GM12891 (cell line): ENCODE results near the gene AXDND1.

Source experiments
- PAX5 ChIP-seq: IDR thresholded peaks from 2 replicates; pipeline ENCODE4 v1.6.1; 2011; ENCODE audit warnings: low read length, moderate library complexity, mild to moderate bottlenecking; ENCODE audit not compliant: insufficient read depth, severe bottlenecking
- POLR2A ChIP-seq: IDR thresholded peaks from 2 replicates; pipeline ENCODE4 v1.6.1; 2011; ENCODE audit warnings: low read depth, low read length, control low read depth
- POLR2AphosphoS5 ChIP-seq: IDR thresholded peaks from 2 replicates; pipeline ENCODE4 v1.6.1; 2011; ENCODE audit warnings: low read depth, low read length, control low read depth
- POU2F2 ChIP-seq: IDR thresholded peaks from 2 replicates; pipeline ENCODE4 v1.6.1; 2011; ENCODE audit warnings: low read depth, mild to moderate bottlenecking, control low read depth, low read length, moderate library complexity
- SPI1 ChIP-seq: IDR thresholded peaks from 2 replicates; pipeline ENCODE4 v1.6.1; 2011; ENCODE audit warnings: low read depth, low read length, control low read depth
- TAF1 ChIP-seq: IDR thresholded peaks from 2 replicates; pipeline ENCODE4 v1.6.1; 2011; ENCODE audit warnings: low read depth, low read length, control low read depth

DNA sequence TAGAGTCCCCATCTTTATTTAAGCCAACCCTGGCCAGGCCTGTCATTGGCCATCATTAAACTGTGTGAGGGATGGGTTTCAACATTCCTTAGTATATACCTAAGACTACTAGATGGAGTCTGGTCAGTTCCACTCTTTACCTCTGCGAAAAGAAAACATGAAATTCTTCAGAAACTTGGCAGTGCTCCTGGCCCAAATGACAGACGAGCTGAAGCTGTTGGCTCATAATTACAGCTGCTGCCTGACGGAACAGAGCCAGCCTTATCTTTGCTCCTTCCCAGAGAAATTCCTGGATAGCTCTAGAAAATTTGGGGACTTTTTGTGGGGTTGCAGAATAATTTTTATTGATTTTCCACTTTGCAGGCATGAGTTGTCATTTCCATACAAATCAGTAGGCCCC lies 179.6 kb downstream of the AXDND1 start:
- TF ChIP-seq POLR2AphosphoS5 (no peak), TAF1 (no peak), POLR2A (no peak), POU2F2 (no peak), PAX5 (no peak), SPI1 (no peak)
